Transverse colon (tissue), 3 donors: ENCODE data around the gene HOXD3.

Source experiments
- POLR2A ChIP-seq: fragments of 450-650 bp; IDR thresholded peaks from one replicate; pipeline ENCODE4 v1.6.1; 2016; ENCODE audit warnings: antibody characterized with exemption, mild to moderate bottlenecking, moderate library complexity
- TF ChIP-seq, protein P1 (sequence below), 5 experiments: fragments of 200-600 bp in 3 of 5; fragments of 450-650 bp in 2 of 5; sonication (generic) in 3 of 5; IDR thresholded peaks; 1 replicate in 2 of 5; 2 replicates in 3 of 5; pipeline ENCODE4 v1.5.1; 2016 to 2017; ENCODE audit warnings: antibody characterized with exemption in 5 of 5, inconsistent platforms in 3 of 5, mild to moderate bottlenecking in 2 of 5, moderate library complexity in 1 of 5

DNA sequence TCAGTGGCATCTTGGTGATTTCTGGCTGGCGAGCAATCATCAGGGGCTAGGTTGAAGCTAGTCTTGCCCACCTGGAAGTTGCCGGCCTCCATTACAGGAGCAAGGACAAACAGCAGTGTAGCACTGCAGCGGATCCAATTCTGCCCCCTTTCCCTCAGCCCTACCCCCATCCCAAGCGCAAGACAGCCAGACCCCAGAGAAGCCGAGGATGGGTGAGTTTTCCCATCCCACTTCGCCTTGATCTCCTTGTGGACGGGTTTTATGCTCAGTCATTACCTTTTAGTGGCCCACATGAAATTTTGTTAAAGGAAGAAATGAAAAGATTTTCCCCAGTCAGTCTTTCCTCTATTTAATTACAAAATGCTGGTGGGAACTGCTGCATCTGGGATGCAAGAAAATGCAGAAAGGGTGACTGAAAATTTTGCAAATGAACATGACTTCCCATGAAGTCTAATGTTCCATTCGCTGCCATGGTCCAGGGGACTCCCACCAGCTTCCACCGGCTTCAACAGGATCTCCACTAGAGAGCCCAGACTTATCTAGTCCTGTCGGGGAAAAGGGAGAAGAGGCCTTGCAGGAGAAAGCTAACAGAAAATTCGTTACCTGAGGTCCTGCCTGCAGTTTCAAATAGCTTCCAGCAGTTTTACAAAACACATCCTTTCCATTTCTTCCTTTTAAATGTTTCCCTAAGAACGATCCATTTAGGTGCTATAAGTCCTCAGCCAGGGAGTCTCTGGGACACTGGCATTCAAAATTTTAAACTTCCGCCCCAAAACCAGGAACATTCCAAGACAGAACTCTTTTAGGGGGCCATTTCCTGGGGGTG is 36.5 kb upstream of the HOXD3 start:
- TF ChIP-seq, protein P1, sequence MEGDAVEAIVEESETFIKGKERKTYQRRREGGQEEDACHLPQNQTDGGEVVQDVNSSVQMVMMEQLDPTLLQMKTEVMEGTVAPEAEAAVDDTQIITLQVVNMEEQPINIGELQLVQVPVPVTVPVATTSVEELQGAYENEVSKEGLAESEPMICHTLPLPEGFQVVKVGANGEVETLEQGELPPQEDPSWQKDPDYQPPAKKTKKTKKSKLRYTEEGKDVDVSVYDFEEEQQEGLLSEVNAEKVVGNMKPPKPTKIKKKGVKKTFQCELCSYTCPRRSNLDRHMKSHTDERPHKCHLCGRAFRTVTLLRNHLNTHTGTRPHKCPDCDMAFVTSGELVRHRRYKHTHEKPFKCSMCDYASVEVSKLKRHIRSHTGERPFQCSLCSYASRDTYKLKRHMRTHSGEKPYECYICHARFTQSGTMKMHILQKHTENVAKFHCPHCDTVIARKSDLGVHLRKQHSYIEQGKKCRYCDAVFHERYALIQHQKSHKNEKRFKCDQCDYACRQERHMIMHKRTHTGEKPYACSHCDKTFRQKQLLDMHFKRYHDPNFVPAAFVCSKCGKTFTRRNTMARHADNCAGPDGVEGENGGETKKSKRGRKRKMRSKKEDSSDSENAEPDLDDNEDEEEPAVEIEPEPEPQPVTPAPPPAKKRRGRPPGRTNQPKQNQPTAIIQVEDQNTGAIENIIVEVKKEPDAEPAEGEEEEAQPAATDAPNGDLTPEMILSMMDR (IDR thresholded peaks at IDR 0.05), result no peak
- TF ChIP-seq POLR2A, result no peak
